GM19025 (cell line): ENCODE data around the gene LRCH1.
"Not testable (repeated sequence)": the region's sequence is repeated elsewhere in the genome, so short reads cannot be mapped to it uniquely, and the experiment has no call there.

Source experiments
- ATAC-seq: cut with Tn5 transposase; IDR thresholded peaks from one replicate; pipeline ENCODE4 v1.9.1; 2021; ENCODE audit warnings: mild to moderate bottlenecking, low read depth, moderate library complexity; ENCODE audit not compliant: unreplicated experiment

The LRCH1 gene

GRCh38 chr13:46552889-46553520 lies at the start of gene LRCH1:
Gene LRCH1 (plus strand): TSS chr13:46553170. CDS start chr13:46553397, 227 bp downstream.
- peak; percentile 69 for ATAC-seq

GRCh38 chr13:46504036-46504435 lies 48.9 kb upstream of the LRCH1 start:
- no peak for ATAC-seq

GRCh38 chr13:46507981-46508380 lies 45.0 kb upstream of the LRCH1 start:
- no peak for ATAC-seq

GRCh38 chr13:46509981-46510380 lies 43.0 kb upstream of the LRCH1 start:
- ATAC-seq, result no peak

GRCh38 chr13:46515803-46516202 lies 37.2 kb upstream of the LRCH1 start:
- no peak for ATAC-seq

- ATAC-seq, result no peak
Measured at GRCh38 chr13:46516599-46517338, 36.2 kb upstream of the LRCH1 start.

GRCh38 chr13:46517748-46518147 lies 35.2 kb upstream of the LRCH1 start:
- not testable (repeated sequence) for ATAC-seq

- ATAC-seq, result no peak
Measured at GRCh38 chr13:46519182-46519581, 33.8 kb upstream of the LRCH1 start.

GRCh38 chr13:46520166-46520565 lies 32.8 kb upstream of the LRCH1 start:
- no peak for ATAC-seq

GRCh38 chr13:46521486-46521885 lies 31.5 kb upstream of the LRCH1 start:
- ATAC-seq, result no peak

- ATAC-seq, result no peak
Measured at GRCh38 chr13:46521921-46522747, 30.8 kb upstream of the LRCH1 start.

GRCh38 chr13:46522748-46523030 lies 30.3 kb upstream of the LRCH1 start:
- no peak for ATAC-seq

GRCh38 chr13:46523972-46524752 lies 28.8 kb upstream of the LRCH1 start:
- ATAC-seq, result no peak

- ATAC-seq, result no peak
Measured at GRCh38 chr13:46526100-46526735, 26.8 kb upstream of the LRCH1 start.

GRCh38 chr13:46526740-46527139 lies 26.2 kb upstream of the LRCH1 start:
- ATAC-seq, result no peak

- no peak for ATAC-seq
Measured at GRCh38 chr13:46527237-46527636, 25.7 kb upstream of the LRCH1 start.

- no peak for ATAC-seq
Measured at GRCh38 chr13:46529216-46529919, 23.6 kb upstream of the LRCH1 start.

GRCh38 chr13:46530084-46530935 lies 22.7 kb upstream of the LRCH1 start:
- no peak for ATAC-seq

GRCh38 chr13:46531953-46532352 lies 21.0 kb upstream of the LRCH1 start:
- no peak for ATAC-seq
